Adrenal gland (tissue), 5 donors: ENCODE data around the gene FBXO10.

Source experiments
- POLR2A ChIP-seq, 2 donors: fragments of 450-650 bp; IDR thresholded peaks; one replicate each; pipeline ENCODE4 v1.6.1; 2017; ENCODE audit warnings: antibody characterized with exemption in 2 of 2, mild to moderate bottlenecking in 2 of 2, moderate library complexity in 1 of 2
- TF ChIP-seq, protein P1 (sequence below), 6 experiments: fragments of 450-650 bp in 4 of 6; fragments of 200-600 bp in 2 of 6; sonication (generic) in 1 of 6; IDR thresholded peaks; 1 replicate in 5 of 6; 2 replicates in 1 of 6; pipeline versions ENCODE4 v1.5.1 to v1.8.0; 2016 to 2021; ENCODE audit warnings: antibody characterized with exemption in 6 of 6, mild to moderate bottlenecking in 2 of 6, moderate library complexity in 1 of 6
- donor health status: DM: no; HTN: no; CAD: no.

DNA sequence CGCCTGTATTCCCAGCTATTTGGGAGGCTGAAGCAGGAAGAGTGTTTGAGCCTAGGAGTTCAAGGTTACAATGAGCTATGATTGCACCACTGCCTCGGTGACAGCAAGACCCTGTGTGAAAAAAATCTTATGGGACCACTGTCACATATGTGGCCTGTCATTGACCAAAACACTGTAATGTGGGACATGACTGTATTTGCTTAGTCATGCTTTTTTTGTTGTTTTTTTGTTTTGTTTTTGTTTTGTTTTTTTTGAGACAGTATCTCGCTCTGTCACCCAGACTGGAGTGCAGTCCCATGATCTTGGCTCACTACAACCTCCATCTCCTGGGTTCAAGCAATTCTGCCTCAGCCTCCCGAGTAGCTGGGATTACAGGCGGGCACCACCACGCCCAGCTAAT lies 76.9 kb downstream of the FBXO10 start:
- TF ChIP-seq, protein P1, sequence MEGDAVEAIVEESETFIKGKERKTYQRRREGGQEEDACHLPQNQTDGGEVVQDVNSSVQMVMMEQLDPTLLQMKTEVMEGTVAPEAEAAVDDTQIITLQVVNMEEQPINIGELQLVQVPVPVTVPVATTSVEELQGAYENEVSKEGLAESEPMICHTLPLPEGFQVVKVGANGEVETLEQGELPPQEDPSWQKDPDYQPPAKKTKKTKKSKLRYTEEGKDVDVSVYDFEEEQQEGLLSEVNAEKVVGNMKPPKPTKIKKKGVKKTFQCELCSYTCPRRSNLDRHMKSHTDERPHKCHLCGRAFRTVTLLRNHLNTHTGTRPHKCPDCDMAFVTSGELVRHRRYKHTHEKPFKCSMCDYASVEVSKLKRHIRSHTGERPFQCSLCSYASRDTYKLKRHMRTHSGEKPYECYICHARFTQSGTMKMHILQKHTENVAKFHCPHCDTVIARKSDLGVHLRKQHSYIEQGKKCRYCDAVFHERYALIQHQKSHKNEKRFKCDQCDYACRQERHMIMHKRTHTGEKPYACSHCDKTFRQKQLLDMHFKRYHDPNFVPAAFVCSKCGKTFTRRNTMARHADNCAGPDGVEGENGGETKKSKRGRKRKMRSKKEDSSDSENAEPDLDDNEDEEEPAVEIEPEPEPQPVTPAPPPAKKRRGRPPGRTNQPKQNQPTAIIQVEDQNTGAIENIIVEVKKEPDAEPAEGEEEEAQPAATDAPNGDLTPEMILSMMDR (IDR thresholded peaks at IDR 0.05), result no peak
- no peak for TF ChIP-seq POLR2A (IDR thresholded peaks at IDR 0.05)
